ENCODE data around the gene FOXP2.
"Not testable (repeated sequence)": the region's sequence is repeated elsewhere in the genome, so short reads cannot be mapped to it uniquely, and the experiment has no call there.

FOXP2 gene

GRCh38 chr7:114422507-114423501, 8.2 kb downstream of the FOXP2 start:
- no peak for DNase-seq

GRCh38 chr7:114426382-114426781, 11.8 kb downstream of the FOXP2 start:
- DNase-seq: no peak

GRCh38 chr7:114426824-114427223, 12.2 kb downstream of the FOXP2 start:
- DNase-seq: peak; percentile 45

GRCh38 chr7:114428211-114428610, 13.6 kb downstream of the FOXP2 start:
- no peak for DNase-seq

GRCh38 chr7:114431189-114431588, 16.6 kb downstream of the FOXP2 start:
- no peak for DNase-seq

GRCh38 chr7:114432061-114432460, 17.4 kb downstream of the FOXP2 start:
- no peak for DNase-seq

- DNase-seq: no peak
Observed at GRCh38 chr7:114432703-114433102, 18.1 kb downstream of the FOXP2 start.

- no peak for DNase-seq
Observed at GRCh38 chr7:114439581-114439980, 25.0 kb downstream of the FOXP2 start.

- not testable (repeated sequence) for DNase-seq
Observed at GRCh38 chr7:114440927-114441326, 26.3 kb downstream of the FOXP2 start.

- DNase-seq: no peak
Observed at GRCh38 chr7:114444196-114444595, 29.6 kb downstream of the FOXP2 start.

GRCh38 chr7:114450431-114450830, 35.8 kb downstream of the FOXP2 start:
- no peak for DNase-seq

GRCh38 chr7:114459574-114459973, 45.0 kb downstream of the FOXP2 start:
- DNase-seq: no peak

GRCh38 chr7:114460021-114460420, 45.4 kb downstream of the FOXP2 start:
- no peak for DNase-seq

GRCh38 chr7:114466917-114467316, 52.3 kb downstream of the FOXP2 start:
- DNase-seq: no peak

- DNase-seq: no peak
Observed at GRCh38 chr7:114468844-114469243, 54.2 kb downstream of the FOXP2 start.

- DNase-seq: no peak
Observed at GRCh38 chr7:114472896-114473512, 58.4 kb downstream of the FOXP2 start.

GRCh38 chr7:114478384-114478783, 63.8 kb downstream of the FOXP2 start:
- DNase-seq: no peak

GRCh38 chr7:114481999-114482398, 67.4 kb downstream of the FOXP2 start:
- DNase-seq: peak; percentile 94

- DNase-seq: no peak
Observed at GRCh38 chr7:114484226-114484625, 69.6 kb downstream of the FOXP2 start.

GRCh38 chr7:114487174-114487573, 72.6 kb downstream of the FOXP2 start:
- no peak for DNase-seq

- no peak for DNase-seq
Observed at GRCh38 chr7:114488696-114489095, 74.1 kb downstream of the FOXP2 start.

- DNase-seq: not testable (repeated sequence)
Observed at GRCh38 chr7:114497491-114497890, 82.9 kb downstream of the FOXP2 start.

- peak; percentile 24 for DNase-seq
Observed at GRCh38 chr7:114502454-114503254, 88.0 kb downstream of the FOXP2 start.

Measured in NCI-H1105 treated with DMSO at 0.1 percent for 48 hours (cell line).